DOHH2 (cell line): ENCODE data around the gene GIMAP4.

Source experiments
- H3F3A ChIP-seq: fragments of 200-600 bp; sonication (generic), shearing (Covaris generic); 2 replicates; pipeline ENCODE4 v1.6.0; 2016; ENCODE audit warnings: antibody characterized with exemption, mild to moderate bottlenecking; ENCODE audit not compliant: control insufficient read depth, insufficient read depth
- H3K27ac ChIP-seq: fragments of 200-600 bp; sonication (generic); 2 replicates; pipeline ENCODE4 v1.5.1; 2014; ENCODE audit warnings: low read depth, mild to moderate bottlenecking, low read length, moderate library complexity
- H3K27me3 ChIP-seq: fragments of 200-600 bp; sonication (generic); 2 replicates; pipeline ENCODE4 v1.6.1; 2014; ENCODE audit warnings: mild to moderate bottlenecking, low read length, mixed read lengths; ENCODE audit not compliant: control insufficient read depth
- H3K36me3 ChIP-seq: fragments of 200-600 bp; sonication (generic); 2 replicates; pipeline ENCODE4 v1.6.1; 2014; ENCODE audit warnings: mild to moderate bottlenecking, low read length, moderate library complexity, mixed read lengths; ENCODE audit not compliant: control insufficient read depth
- H3K4me1 ChIP-seq: fragments of 200-600 bp; sonication (generic); 2 replicates; pipeline ENCODE4 v1.6.1; 2014; ENCODE audit warnings: mild to moderate bottlenecking, low read length, mixed read lengths; ENCODE audit not compliant: control insufficient read depth
- H3K4me2 ChIP-seq: fragments of 200-600 bp; sonication (generic); 2 replicates; pipeline ENCODE4 v1.6.0; 2014; ENCODE audit warnings: mild to moderate bottlenecking, low read length, moderate library complexity
- H3K4me3 ChIP-seq: fragments of 200-600 bp; sonication (generic); 2 replicates; pipeline ENCODE4 v1.5.1; 2014; ENCODE audit warnings: mild to moderate bottlenecking, low read length, mixed read lengths
- H3K79me2 ChIP-seq: fragments of 200-600 bp; sonication (generic); 2 replicates; pipeline ENCODE4 v1.6.1; 2014; ENCODE audit warnings: mild to moderate bottlenecking, low read length, mixed read lengths; ENCODE audit not compliant: control insufficient read depth
- H3K9me2 ChIP-seq: fragments of 200-600 bp; sonication (generic); replicated peaks from 2 replicates; pipeline ENCODE4 v1.6.1; 2014; ENCODE audit warnings: mild to moderate bottlenecking, low read length, mixed read lengths; ENCODE audit not compliant: control insufficient read depth
- H3K9me3 ChIP-seq: fragments of 200-600 bp; sonication (generic); 2 replicates; pipeline ENCODE4 v1.6.1; 2014; ENCODE audit warnings: antibody characterized with exemption, low read length, mixed read lengths; ENCODE audit not compliant: control insufficient read depth, insufficient read depth
- H4K20me1 ChIP-seq: fragments of 200-600 bp; sonication (generic); 2 replicates; pipeline ENCODE4 v1.6.0; 2014; ENCODE audit warnings: low read depth, mild to moderate bottlenecking, antibody characterized with exemption, low read length, moderate library complexity; ENCODE audit not compliant: control insufficient read depth, insufficient read depth
- CTCF ChIP-seq: fragments of 200-600 bp; sonication (generic); IDR thresholded peaks from one replicate; pipeline ENCODE4 v1.5.1; 2014; ENCODE audit warnings: antibody characterized with exemption, mild to moderate bottlenecking, low read depth, low read length; ENCODE audit not compliant: poor library complexity, severe bottlenecking
- EZH2phosphoT487 ChIP-seq: fragments of 200-600 bp; sonication (generic); IDR thresholded peaks from 2 replicates; pipeline ENCODE4 v1.6.1; 2017; ENCODE audit warnings: borderline replicate concordance, mild to moderate bottlenecking, antibody characterized with exemption, low read length, moderate library complexity, mixed read lengths

GIMAP4 gene

GRCh38 chr7:150564006-150564405, 3.2 kb upstream of the GIMAP4 start:
- Histone ChIP-seq H3K9me2 (no peaks in the 10 kb centered on the region), H3K27me3 (no peaks in the 10 kb centered on the region), H3K27ac (no peak overlapping the region), H3K9me3 (no peaks in the 10 kb centered on the region; the same call in 1 of the 2 replicates), H3K4me3 (no peak overlapping the region), H3K4me2 (no peak overlapping the region), H3K4me1 (no peaks in the 10 kb centered on the region), H4K20me1 (no peaks in the 10 kb centered on the region), H3K36me3 (no peaks in the 10 kb centered on the region), H3K79me2 (no peaks in the 10 kb centered on the region), H3F3A (no peaks in the 10 kb centered on the region)
- no peak for TF ChIP-seq EZH2phosphoT487
- no peak for TF ChIP-seq CTCF

GRCh38 chr7:150564566-150564965, 2.6 kb upstream of the GIMAP4 start:
- TF ChIP-seq EZH2phosphoT487: no peak
- no peak for TF ChIP-seq CTCF
- Histone ChIP-seq H3K9me2 (no peaks in the 10 kb centered on the region), H3K4me2 (no peak overlapping the region), H3K4me1 (no peaks in the 10 kb centered on the region), H3K4me3 (no peak overlapping the region), H3F3A (no peaks in the 10 kb centered on the region), H4K20me1 (no peaks in the 10 kb centered on the region), H3K36me3 (no peaks in the 10 kb centered on the region), H3K27ac (no peak overlapping the region), H3K79me2 (no peaks in the 10 kb centered on the region), H3K27me3 (no peaks in the 10 kb centered on the region), H3K9me3 (no peaks in the 10 kb centered on the region; the same call in 1 of the 2 replicates)

GRCh38 chr7:150565239-150565638, 2.0 kb upstream of the GIMAP4 start:
- Histone ChIP-seq H3K27ac (no peak overlapping the region), H3K4me1 (no peaks in the 10 kb centered on the region), H3K4me2 (no peak overlapping the region), H3F3A (no peaks in the 10 kb centered on the region), H3K9me3 (no peaks in the 10 kb centered on the region; the same call in 1 of the 2 replicates), H3K4me3 (no peak overlapping the region), H3K9me2 (no peaks in the 10 kb centered on the region), H3K79me2 (no peaks in the 10 kb centered on the region), H4K20me1 (no peaks in the 10 kb centered on the region), H3K27me3 (no peaks in the 10 kb centered on the region), H3K36me3 (no peaks in the 10 kb centered on the region)
- TF ChIP-seq CTCF (no peak), EZH2phosphoT487 (no peak)
